Keratinocyte (primary cell): ENCODE measurements around the gene PARP1. TPM values are rescaled to one million over a fixed set of nuclear protein-coding genes. Genes with fewer than 3 reads are reported as not detected.

ENCODE experiments used
- DNase-seq: peaks from one replicate; pipeline ENCODE4 v3.0.0-alpha.2; 2011; ENCODE audit warnings: low read depth, missing footprints, low spot score
- FAIRE-seq: peaks from 2 replicates; lab custom pipeline; 2011; peaks lifted over from hg19 to GRCh38; lab: Jason Lieb, UNC
- H2AFZ ChIP-seq: 2 replicates; pipeline ENCODE4 v1.6.0; 2012; ENCODE audit warnings: low read length, control low read depth, inconsistent platforms; ENCODE audit not compliant: control insufficient read depth
- H3K27ac ChIP-seq: 2 replicates; pipeline ENCODE4 v1.5.1; 2011; ENCODE audit warnings: low read length; ENCODE audit not compliant: control insufficient read depth, insufficient read depth
- H3K27me3 ChIP-seq: 3 replicates; pipeline ENCODE4 v1.6.0; 2011; ENCODE audit warnings: low read length; ENCODE audit not compliant: control insufficient read depth, insufficient read depth; ENCODE audit errors: extremely low read depth
- H3K36me3 ChIP-seq, 2 experiments: 2 replicates in 1 of 2; 3 replicates in 1 of 2; pipeline ENCODE4 v1.5.1; 2011; ENCODE audit warnings: low read length in 2 of 2, mild to moderate bottlenecking in 1 of 2; ENCODE audit not compliant: control insufficient read depth in 2 of 2, insufficient read depth in 2 of 2; ENCODE audit errors: extremely low read depth in 1 of 2
- H3K4me1 ChIP-seq: 3 replicates; pipeline ENCODE4 v1.5.1; 2011; ENCODE audit warnings: low read length; ENCODE audit not compliant: control insufficient read depth, insufficient read depth; ENCODE audit errors: extremely low read depth
- H3K4me2 ChIP-seq: 3 replicates; pipeline ENCODE4 v1.6.0; 2011; ENCODE audit warnings: low read depth, low read length; ENCODE audit not compliant: control insufficient read depth, insufficient read depth; ENCODE audit errors: extremely low read depth
- H3K4me3 ChIP-seq, 3 experiments: fragments of 200-600 bp in 1 of 3; sonication (generic) in 1 of 3; 2 replicates in 2 of 3; 3 replicates in 1 of 3; pipeline ENCODE4 v1.5.1; 2011 to 2016; ENCODE audit warnings: low read length in 3 of 3, mild to moderate bottlenecking in 3 of 3, control low read depth in 2 of 3, inconsistent platforms in 1 of 3, low read depth in 1 of 3, mixed read lengths in 1 of 3, mixed run types in 1 of 3, moderate library complexity in 1 of 3; ENCODE audit not compliant: control insufficient read depth in 2 of 3, insufficient read depth in 2 of 3; ENCODE audit errors: extremely low read depth in 1 of 3
- H3K79me2 ChIP-seq: 2 replicates; pipeline ENCODE4 v1.6.0; 2012; ENCODE audit warnings: low read length; ENCODE audit not compliant: control insufficient read depth, insufficient read depth
- H3K9ac ChIP-seq: 3 replicates; pipeline ENCODE4 v1.6.0; 2011; ENCODE audit warnings: low read length; ENCODE audit not compliant: control insufficient read depth, insufficient read depth; ENCODE audit errors: extremely low read depth
- H3K9me1 ChIP-seq: 3 replicates; pipeline ENCODE4 v1.6.0; 2011; ENCODE audit warnings: low read length; ENCODE audit not compliant: control insufficient read depth, insufficient read depth; ENCODE audit errors: extremely low read depth
- H3K9me3 ChIP-seq: 2 replicates; pipeline ENCODE4 v1.5.1; 2012; ENCODE audit warnings: low read depth, low read length; ENCODE audit not compliant: control insufficient read depth
- H4K20me1 ChIP-seq: 3 replicates; pipeline ENCODE4 v1.6.0; 2011; ENCODE audit warnings: low read length; ENCODE audit not compliant: control insufficient read depth, insufficient read depth; ENCODE audit errors: extremely low read depth
- CTCF ChIP-seq, 3 experiments: IDR thresholded peaks in 1 of 3; conservative IDR thresholded peaks in 1 of 3; optimal IDR thresholded peaks in 1 of 3; 2 replicates in 2 of 3; 3 replicates in 1 of 3; pipeline versions ENCODE3 to v1.5.1; 2011; ENCODE audit warnings: low read length in 3 of 3, mild to moderate bottlenecking in 3 of 3, moderate library complexity in 2 of 3, control low read depth in 1 of 3, inconsistent platforms in 1 of 3; ENCODE audit not compliant: insufficient read depth in 2 of 3; ENCODE audit errors: extremely low read depth in 1 of 3
- EZH2 ChIP-seq: IDR thresholded peaks from one replicate; pipeline ENCODE4 v1.6.1; 2012; ENCODE audit warnings: inconsistent platforms, mild to moderate bottlenecking, low read length, moderate library complexity
- dilution Hi-C: fragments of 300-500 bp; cut with MboI; formaldehyde crosslinking; loops from one replicate; pipeline ENCODE4 v1.7.0; 2020; ENCODE audit warnings: low sequenced_read_pairs; ENCODE audit not compliant: extremely low pct_ligation_motif_present
- polyA plus RNA-seq, 5 experiments: library from polyadenylated mRNA; depleted of rRNA in 3 of 5; stranded (reverse) in 3 of 5; stranded (forward) in 1 of 5; unstranded in 1 of 5; fragments of >200 nt; gene quantifications; 1 replicate in 1 of 5; 2 replicates in 3 of 5; 3 replicates in 1 of 5; pipeline versions ENCODE4 v1.2.1 to v1.2.3, GENCODE V29; 2011 to 2012; ENCODE audit warnings: missing spikeins in 2 of 5, low read depth in 1 of 5, low replicate concordance in 1 of 5

Gene PARP1
- polyA plus RNA-seq, 1 donor (not counting 4 experiments of a cell fraction or from before 2014, with no cell fraction given), result 62.9 TPM

DNA sequence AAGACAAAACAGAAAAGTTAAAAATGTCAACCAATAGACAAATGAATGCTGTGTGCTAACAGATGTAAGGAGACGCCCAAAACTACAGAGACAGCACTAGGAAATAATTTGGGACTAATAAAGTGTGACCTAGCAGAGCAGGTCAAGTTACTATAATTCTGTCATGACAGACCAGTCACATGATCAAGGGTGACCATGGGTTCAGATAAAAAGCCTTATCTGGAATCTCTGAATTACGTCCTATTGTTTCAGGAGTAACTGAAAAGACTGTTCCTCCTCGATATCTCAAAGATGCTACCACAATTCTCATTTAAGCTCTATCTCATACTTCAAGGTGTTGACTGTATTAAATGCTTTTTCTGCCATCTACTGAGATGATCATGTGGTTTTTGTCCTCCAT lies 31.6 kb downstream of the PARP1 start:
- H3K36me3 ChIP-seq, result peaks cover 25 to 42% of the 10 kb centered on the region in 2 experiments
- H3K79me2 ChIP-seq, result no peaks in the 10 kb centered on the region
- no peak overlapping the region for H2AFZ ChIP-seq
- no peak overlapping the region for H3K27ac ChIP-seq
- H3K4me2 ChIP-seq, result no peak overlapping the region
- DNase-seq, result no peak
- H3K27me3 ChIP-seq, result no peaks in the 10 kb centered on the region
- dilution Hi-C loops, result no loop called here
- FAIRE-seq, result no peak
- H4K20me1 ChIP-seq, result no peaks in the 10 kb centered on the region
- no peak overlapping the region for H3K4me3 ChIP-seq
- no peaks in the 10 kb centered on the region for H3K4me1 ChIP-seq
- TF ChIP-seq CTCF (optimal IDR thresholded peaks at IDR 0.05 in 1 of 3, IDR thresholded peaks at IDR 0.05 in 1 of 3, conservative IDR thresholded peaks at IDR 0.05 in 1 of 3; ENCODE audit: extremely low read depth in 1 of 3, insufficient read depth in 2 of 3, low read length in 3 of 3) (no peak), EZH2 (no peak)
- H3K9me3 ChIP-seq, result no peaks in the 10 kb centered on the region
- H3K9ac ChIP-seq, result no peak overlapping the region
- no peaks in the 10 kb centered on the region for H3K9me1 ChIP-seq

DNA sequence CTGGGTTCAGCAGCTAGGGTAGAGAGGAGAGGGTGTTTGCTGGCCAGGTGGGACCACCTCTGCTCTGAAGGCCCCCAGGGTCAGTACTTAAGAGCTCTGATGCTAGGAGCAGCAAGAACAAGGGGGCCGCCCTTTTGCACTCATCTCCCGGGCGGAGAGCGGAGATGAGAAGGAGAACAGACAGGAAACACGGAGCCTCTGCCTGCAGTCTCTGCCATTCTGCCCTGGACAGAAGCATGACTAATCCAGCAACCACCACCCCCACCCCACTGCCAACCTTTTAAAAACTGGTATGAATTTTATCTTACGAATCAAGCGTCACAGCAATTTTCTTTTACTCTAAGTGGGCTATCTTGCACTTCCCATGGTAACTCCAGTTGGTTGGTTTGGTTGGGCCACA lies 34.5 kb downstream of the PARP1 start:
- no peaks in the 10 kb centered on the region for H3K9me3 ChIP-seq
- no peak for DNase-seq
- no peaks in the 10 kb centered on the region for H3K9me1 ChIP-seq
- no peak for FAIRE-seq
- peaks cover 18 to 42% of the 10 kb centered on the region in 2 experiments for H3K36me3 ChIP-seq
- no peak overlapping the region for H3K4me2 ChIP-seq
- dilution Hi-C loops, result no loop called here
- no peaks in the 10 kb centered on the region for H4K20me1 ChIP-seq
- no peak overlapping the region for H3K27ac ChIP-seq
- H3K27me3 ChIP-seq, result no peaks in the 10 kb centered on the region
- no peaks in the 10 kb centered on the region for H3K79me2 ChIP-seq
- no peaks in the 10 kb centered on the region for H3K4me1 ChIP-seq
- H3K9ac ChIP-seq, result no peak overlapping the region
- no peak overlapping the region for H3K4me3 ChIP-seq
- H2AFZ ChIP-seq, result no peak overlapping the region
- TF ChIP-seq EZH2, result no peak
- TF ChIP-seq CTCF (optimal IDR thresholded peaks at IDR 0.05 in 1 of 3, IDR thresholded peaks at IDR 0.05 in 1 of 3, conservative IDR thresholded peaks at IDR 0.05 in 1 of 3; ENCODE audit: extremely low read depth in 1 of 3, insufficient read depth in 2 of 3, low read length in 3 of 3), result no peak
